Loucy (cell line): ENCODE results near the gene ACAD9.

Experiments
- H2AFZ ChIP-seq: fragments of 200-600 bp; sonication (generic); 2 replicates; pipeline ENCODE4 v1.6.0; 2016; ENCODE audit warnings: antibody characterized with exemption, mild to moderate bottlenecking, low read length, moderate library complexity
- H3F3A ChIP-seq: fragments of 200-600 bp; 2 replicates; pipeline ENCODE4 v1.6.0; 2016; ENCODE audit warnings: antibody characterized with exemption, low read depth, mild to moderate bottlenecking
- H3K27me3 ChIP-seq: fragments of 200-600 bp; sonication (generic); 2 replicates; pipeline ENCODE4 v1.6.1; 2014; ENCODE audit warnings: low read length, mild to moderate bottlenecking; ENCODE audit not compliant: insufficient read depth, poor library complexity, severe bottlenecking
- H3K36me3 ChIP-seq: fragments of 200-600 bp; sonication (generic); 2 replicates; pipeline ENCODE4 v1.6.1; 2016; ENCODE audit warnings: low read length; ENCODE audit not compliant: insufficient read depth
- H3K4me1 ChIP-seq: fragments of 200-600 bp; sonication (generic); 2 replicates; pipeline ENCODE4 v1.5.1; 2014; ENCODE audit warnings: low read length, mild to moderate bottlenecking; ENCODE audit not compliant: insufficient read depth, poor library complexity, severe bottlenecking
- H3K4me2 ChIP-seq: fragments of 200-600 bp; sonication (generic); 2 replicates; pipeline ENCODE4 v1.6.0; 2014; ENCODE audit warnings: antibody characterized with exemption, low read length, low read depth, mild to moderate bottlenecking; ENCODE audit not compliant: poor library complexity, severe bottlenecking
- H3K4me3 ChIP-seq: fragments of 200-600 bp; sonication (generic); 2 replicates; pipeline ENCODE4 v1.5.1; 2014; ENCODE audit warnings: low read length, mild to moderate bottlenecking, mixed read lengths; ENCODE audit not compliant: poor library complexity, severe bottlenecking
- H3K79me2 ChIP-seq: fragments of 200-600 bp; sonication (generic); 2 replicates; pipeline ENCODE4 v1.6.1; 2014; ENCODE audit warnings: low read length; ENCODE audit not compliant: insufficient read depth
- H3K9ac ChIP-seq: fragments of 200-600 bp; sonication (generic); 2 replicates; pipeline ENCODE4 v1.6.0; 2014; ENCODE audit warnings: mild to moderate bottlenecking, low read depth, low read length, moderate library complexity; ENCODE audit not compliant: poor library complexity, severe bottlenecking
- H3K9me2 ChIP-seq: fragments of 200-600 bp; sonication (generic); replicated peaks from 2 replicates; pipeline ENCODE4 v1.6.1; 2016; ENCODE audit warnings: low read depth, low read length, mixed read lengths
- H3K9me3 ChIP-seq: fragments of 200-600 bp; sonication (generic); 2 replicates; pipeline ENCODE4 v1.6.1; 2014; ENCODE audit warnings: mild to moderate bottlenecking, antibody characterized with exemption, low read length, low read depth; ENCODE audit not compliant: insufficient read depth
- H4K20me1 ChIP-seq: fragments of 200-600 bp; sonication (generic); 2 replicates; pipeline ENCODE4 v1.6.0; 2014; ENCODE audit warnings: antibody characterized with exemption, low read length, mild to moderate bottlenecking; ENCODE audit not compliant: insufficient read depth, poor library complexity, severe bottlenecking
- EZH2phosphoT487 ChIP-seq: fragments of 200-600 bp; IDR thresholded peaks from 2 replicates; pipeline ENCODE4 v1.6.1; 2018; ENCODE audit warnings: antibody characterized with exemption, mild to moderate bottlenecking, moderate library complexity, borderline replicate concordance
- TF ChIP-seq, protein P1 (sequence below): fragments of 200-600 bp; sonication (generic); conservative IDR thresholded peaks from 2 replicates; pipeline ENCODE4 v1.5.1; 2014; ENCODE audit warnings: mild to moderate bottlenecking, antibody characterized with exemption, low read length

ACAD9 gene

DNA sequence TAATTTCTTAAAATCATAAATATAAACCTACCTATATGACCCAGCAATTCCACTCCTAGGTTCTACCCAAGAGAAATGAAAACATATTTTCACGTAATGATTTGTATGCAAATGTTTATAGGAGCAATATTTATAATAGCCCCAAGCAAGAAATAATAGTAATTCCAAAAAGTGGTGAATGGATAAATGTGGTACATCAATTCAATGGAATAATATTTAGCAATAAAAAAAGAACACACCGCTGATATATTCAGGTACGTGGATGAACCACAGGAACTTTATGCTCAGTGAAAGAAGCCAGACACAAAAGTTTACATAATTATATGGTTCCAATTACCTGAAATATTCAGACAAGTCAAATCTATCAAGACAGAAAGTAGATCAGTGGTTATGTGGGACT, 49.9 kb downstream of the ACAD9 start:
- no peak overlapping the region for H3K4me3 ChIP-seq
- no peaks in the 10 kb centered on the region for H3K27me3 ChIP-seq
- H3K4me1 ChIP-seq = no peaks in the 10 kb centered on the region
- H3F3A ChIP-seq = no peaks in the 10 kb centered on the region
- H3K36me3 ChIP-seq = no peaks in the 10 kb centered on the region
- no peak overlapping the region for H3K4me2 ChIP-seq
- no peaks in the 10 kb centered on the region for H4K20me1 ChIP-seq
- H3K79me2 ChIP-seq = no peaks in the 10 kb centered on the region
- H3K9me3 ChIP-seq = peaks cover 21% of the 10 kb centered on the region; the same call in 1 of the 2 replicates
- no peaks in the 10 kb centered on the region for H3K9me2 ChIP-seq
- TF ChIP-seq EZH2phosphoT487 = no peak
- no peak overlapping the region for H3K9ac ChIP-seq
- no peak overlapping the region for H2AFZ ChIP-seq

DNA sequence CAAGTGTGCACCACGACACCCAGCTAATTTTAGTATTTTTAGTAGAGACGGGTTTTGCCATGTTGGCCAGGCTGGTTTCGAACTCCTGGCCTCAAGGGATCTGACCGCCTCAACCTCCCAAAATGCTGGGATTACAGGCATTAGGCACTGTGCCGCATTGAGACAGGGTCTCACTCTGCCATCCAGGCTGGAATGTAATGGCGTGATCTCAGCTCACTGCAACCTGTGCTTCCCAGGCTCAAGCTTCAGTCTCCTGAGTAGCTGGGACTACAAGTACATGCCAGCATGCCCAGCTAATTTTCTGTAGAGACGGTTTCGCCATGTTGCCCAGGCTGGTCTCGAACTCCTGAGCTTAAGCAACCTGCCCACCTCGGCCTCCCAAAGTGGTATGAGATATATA, 51.6 kb downstream of the ACAD9 start:
- Histone ChIP-seq H3K4me3 (no peak overlapping the region), H3K79me2 (no peaks in the 10 kb centered on the region)

GRCh38 chr3:128932516-128933212, 53.2 kb downstream of the ACAD9 start:
- H3K9ac ChIP-seq = no peak overlapping the region
- no peak overlapping the region for H3K4me2 ChIP-seq
- no peaks in the 10 kb centered on the region for H3K9me2 ChIP-seq
- H2AFZ ChIP-seq = no peak overlapping the region
- H3K4me1 ChIP-seq = no peaks in the 10 kb centered on the region
- H4K20me1 ChIP-seq = no peaks in the 10 kb centered on the region
- H3F3A ChIP-seq = no peaks in the 10 kb centered on the region
- H3K27me3 ChIP-seq = no peaks in the 10 kb centered on the region
- no peaks in the 10 kb centered on the region for H3K36me3 ChIP-seq
- H3K4me3 ChIP-seq = no peak overlapping the region
- TF ChIP-seq EZH2phosphoT487 = no peak
- TF ChIP-seq, protein P1, sequence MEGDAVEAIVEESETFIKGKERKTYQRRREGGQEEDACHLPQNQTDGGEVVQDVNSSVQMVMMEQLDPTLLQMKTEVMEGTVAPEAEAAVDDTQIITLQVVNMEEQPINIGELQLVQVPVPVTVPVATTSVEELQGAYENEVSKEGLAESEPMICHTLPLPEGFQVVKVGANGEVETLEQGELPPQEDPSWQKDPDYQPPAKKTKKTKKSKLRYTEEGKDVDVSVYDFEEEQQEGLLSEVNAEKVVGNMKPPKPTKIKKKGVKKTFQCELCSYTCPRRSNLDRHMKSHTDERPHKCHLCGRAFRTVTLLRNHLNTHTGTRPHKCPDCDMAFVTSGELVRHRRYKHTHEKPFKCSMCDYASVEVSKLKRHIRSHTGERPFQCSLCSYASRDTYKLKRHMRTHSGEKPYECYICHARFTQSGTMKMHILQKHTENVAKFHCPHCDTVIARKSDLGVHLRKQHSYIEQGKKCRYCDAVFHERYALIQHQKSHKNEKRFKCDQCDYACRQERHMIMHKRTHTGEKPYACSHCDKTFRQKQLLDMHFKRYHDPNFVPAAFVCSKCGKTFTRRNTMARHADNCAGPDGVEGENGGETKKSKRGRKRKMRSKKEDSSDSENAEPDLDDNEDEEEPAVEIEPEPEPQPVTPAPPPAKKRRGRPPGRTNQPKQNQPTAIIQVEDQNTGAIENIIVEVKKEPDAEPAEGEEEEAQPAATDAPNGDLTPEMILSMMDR = no peak
- H3K79me2 ChIP-seq = no peaks in the 10 kb centered on the region
- H3K9me3 ChIP-seq = peaks cover 4% of the 10 kb centered on the region; the same call in 1 of the 2 replicates

More for the DNA sequence above, 51.6 kb downstream of the ACAD9 start:
- Histone ChIP-seq H3K27me3 (no peaks in the 10 kb centered on the region), H3K36me3 (no peaks in the 10 kb centered on the region), H3K4me1 (no peaks in the 10 kb centered on the region), H3K9me2 (no peaks in the 10 kb centered on the region), H3F3A (no peaks in the 10 kb centered on the region), H4K20me1 (no peaks in the 10 kb centered on the region), H3K9ac (no peak overlapping the region), H3K4me2 (no peak overlapping the region), H3K9me3 (peaks cover 7% of the 10 kb centered on the region; the same call in 1 of the 2 replicates), H2AFZ (no peak overlapping the region)
- TF ChIP-seq, protein P1 = no peak
- no peak for TF ChIP-seq EZH2phosphoT487
